Gastroesophageal sphincter (tissue), 3 donors: ENCODE results near the gene MMEL1.

Source experiments
- CTCF ChIP-seq, 4 experiments: fragments of 200-600 bp in 2 of 4; fragments of 450-650 bp in 2 of 4; sonication (generic) in 1 of 4; IDR thresholded peaks; one replicate each; pipeline ENCODE4 v1.5.1; 2017 to 2019; ENCODE audit warnings: antibody characterized with exemption in 4 of 4, mild to moderate bottlenecking in 2 of 4, moderate library complexity in 2 of 4
- EP300 ChIP-seq: sonication (generic); formaldehyde crosslinking; IDR thresholded peaks from one replicate; pipeline ENCODE4 v1.6.1; 2017; ENCODE audit warnings: antibody characterized with exemption, mild to moderate bottlenecking
- POLR2A ChIP-seq, 2 donors: fragments of 450-650 bp; IDR thresholded peaks; one replicate each; pipeline ENCODE4 v1.6.1; 2017; ENCODE audit warnings: antibody characterized with exemption in 2 of 2, mild to moderate bottlenecking in 2 of 2, moderate library complexity in 1 of 2

DNA sequence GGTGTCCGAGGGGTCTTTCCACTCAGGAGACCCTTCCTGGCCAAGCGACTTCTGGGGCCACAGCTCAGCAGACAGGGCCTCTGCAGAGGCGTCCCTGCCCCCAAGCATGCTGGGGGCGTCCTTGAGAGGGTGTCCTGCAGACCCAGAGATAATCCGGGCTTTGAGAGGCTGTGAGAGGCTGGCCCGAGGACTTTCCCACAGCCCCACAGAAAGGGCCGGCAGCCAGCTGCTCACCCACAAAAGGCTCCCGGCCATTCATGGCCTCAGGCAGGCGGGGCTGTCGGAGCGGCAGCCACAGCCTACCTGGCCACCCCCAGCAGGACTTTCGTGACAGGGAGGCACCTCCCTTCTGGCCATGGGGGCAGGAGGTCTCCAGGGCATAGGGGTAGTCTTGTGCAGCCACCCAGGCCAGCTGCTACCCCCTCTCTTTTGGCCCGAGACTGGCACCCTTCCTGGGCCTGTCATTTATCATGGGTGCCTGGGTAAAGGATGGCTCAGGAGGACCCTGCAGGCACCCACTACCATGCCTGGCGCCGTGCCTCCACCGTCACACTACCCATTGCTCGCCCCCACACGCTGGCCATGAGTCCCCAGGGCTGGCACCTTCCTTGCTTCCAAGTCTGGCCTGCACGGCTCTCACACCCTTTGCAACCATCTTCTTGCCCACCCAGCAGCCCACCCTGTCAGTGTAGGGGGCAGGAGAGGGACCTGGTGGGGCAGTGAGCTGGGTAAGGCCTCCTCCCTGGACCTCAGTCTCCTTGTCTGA is 87.8 kb downstream of the MMEL1 start:
- TF ChIP-seq CTCF (IDR thresholded peaks at IDR 0.05): no peak
- no peak for TF ChIP-seq POLR2A (IDR thresholded peaks at IDR 0.05)
- no peak for TF ChIP-seq EP300
